Dendritic cell treated with granulocyte-macrophage colony-stimulating factor and Interleukin-4, amounts not matched to agents 40 ng/mL and 50 ng/mL, for 4 days (primary cell): ENCODE measurements around the gene LYZ.
A peak's percentile ranks its signal among the peaks of the same experiment; 100 is the strongest.

Source experiments
- H3K27ac Mint-ChIP-seq: one replicate; pipeline ENCODE4 v1.8.0; 2022; ENCODE audit warnings: mild to moderate bottlenecking, mixed read lengths
- H3K27me3 Mint-ChIP-seq: one replicate; pipeline ENCODE4 v1.8.0; 2022; ENCODE audit warnings: mild to moderate bottlenecking, mixed read lengths
- H3K36me3 Mint-ChIP-seq: one replicate; pipeline ENCODE4 v1.8.0; 2022; ENCODE audit warnings: low read depth, mixed read lengths
- H3K4me1 Mint-ChIP-seq: one replicate; pipeline ENCODE4 v1.8.0; 2022; ENCODE audit warnings: low read depth, mixed read lengths
- H3K4me3 Mint-ChIP-seq: one replicate; pipeline ENCODE4 v1.8.0; 2022; ENCODE audit warnings: mild to moderate bottlenecking, moderate library complexity, mixed read lengths
- H3K9me3 Mint-ChIP-seq: one replicate; pipeline ENCODE4 v1.8.0; 2022; ENCODE audit warnings: mixed read lengths
- intact Hi-C: fragments of 100-400 bp; cut with micrococcal nuclease; formaldehyde crosslinking; loops from one replicate; pipeline ENCODE4 v1.15.0; 2022

LYZ gene

DNA sequence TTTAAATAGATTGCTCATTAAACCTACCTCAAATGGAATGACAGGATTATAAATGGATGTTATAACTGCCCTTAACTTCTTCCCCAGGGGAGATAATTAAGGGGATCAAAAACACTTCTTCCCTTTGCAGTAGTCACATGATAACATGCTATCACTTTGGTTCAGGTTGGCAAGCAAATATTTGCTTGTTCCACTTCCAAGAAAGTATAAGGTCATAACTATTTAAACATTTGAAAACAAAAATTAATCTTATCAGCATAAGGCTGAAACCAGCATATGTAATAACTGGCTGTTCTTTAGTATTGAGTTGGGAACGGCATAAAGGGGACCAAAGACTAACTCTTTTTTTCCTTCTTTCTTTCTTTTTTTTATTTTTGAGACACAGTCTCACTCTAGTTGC lies 2.4 kb upstream of the LYZ start:
- intact Hi-C loops = no loop called here
- Mint-ChIP-seq H3K9me3 (no peaks in the 10 kb centered on the region), H3K36me3 (peaks cover 16% of the 10 kb centered on the region), H3K27ac (no peak overlapping the region), H3K4me1 (peaks cover 51% of the 10 kb centered on the region), H3K4me3 (no peak overlapping the region), H3K27me3 (no peaks in the 10 kb centered on the region)

DNA sequence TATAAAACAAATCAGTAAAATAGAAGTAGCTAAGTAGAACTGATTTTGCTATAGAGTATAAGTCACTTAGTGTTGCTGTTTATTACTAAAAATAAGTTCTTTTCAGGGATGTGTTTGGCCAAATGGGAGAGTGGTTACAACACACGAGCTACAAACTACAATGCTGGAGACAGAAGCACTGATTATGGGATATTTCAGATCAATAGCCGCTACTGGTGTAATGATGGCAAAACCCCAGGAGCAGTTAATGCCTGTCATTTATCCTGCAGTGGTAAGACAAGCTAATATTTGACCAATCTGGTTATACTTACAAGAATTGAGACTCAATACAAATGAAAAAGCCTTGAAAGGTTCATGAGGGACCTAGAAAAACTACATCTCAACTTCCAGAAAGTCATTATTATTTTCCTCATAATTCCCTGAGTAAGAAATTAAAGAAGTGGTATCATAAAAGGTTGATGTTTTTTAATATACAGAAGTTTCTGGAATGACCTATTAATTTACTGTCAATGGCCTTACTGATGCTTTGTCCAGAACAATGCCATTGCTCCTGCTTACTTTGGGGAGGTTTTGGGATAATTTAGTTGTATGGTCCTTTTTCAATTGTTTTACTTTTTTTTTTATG lies 1.9 kb downstream of the LYZ start:
- peaks cover 47% of the 10 kb centered on the region for H3K36me3 Mint-ChIP-seq
- intact Hi-C loops = no loop called here
- H3K4me1 Mint-ChIP-seq = peaks cover 22% of the 10 kb centered on the region
- H3K4me3 Mint-ChIP-seq = peak overlapping the region; percentile 73
- no peaks in the 10 kb centered on the region for H3K9me3 Mint-ChIP-seq
- no peak overlapping the region for H3K27ac Mint-ChIP-seq
- H3K27me3 Mint-ChIP-seq = no peaks in the 10 kb centered on the region

DNA sequence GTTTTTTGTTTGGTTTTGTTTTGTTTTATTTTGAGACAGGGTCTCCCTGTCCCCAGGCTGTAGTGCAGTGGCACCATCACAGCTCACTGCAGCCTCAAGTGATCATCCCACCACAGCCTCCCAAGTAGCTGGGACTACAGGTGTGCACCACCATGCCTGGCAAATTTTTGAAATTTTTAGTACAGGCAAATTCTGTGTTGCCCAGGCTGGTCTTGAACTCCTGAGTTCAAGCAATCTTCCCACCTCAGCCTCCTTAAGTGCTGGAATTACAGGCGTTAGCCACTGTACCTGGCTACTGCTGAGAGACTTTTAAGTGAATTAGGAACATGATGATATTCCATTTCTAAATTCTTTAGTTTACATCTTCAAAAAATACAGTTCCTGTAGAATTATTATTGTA lies 2.6 kb downstream of the LYZ start:
- Mint-ChIP-seq H3K27ac (no peak overlapping the region), H3K4me3 (peak overlapping the region; percentile 72), H3K4me1 (peaks cover 20% of the 10 kb centered on the region), H3K36me3 (peaks cover 47% of the 10 kb centered on the region), H3K27me3 (no peaks in the 10 kb centered on the region), H3K9me3 (no peaks in the 10 kb centered on the region)
- intact Hi-C loops = no loop called here

DNA sequence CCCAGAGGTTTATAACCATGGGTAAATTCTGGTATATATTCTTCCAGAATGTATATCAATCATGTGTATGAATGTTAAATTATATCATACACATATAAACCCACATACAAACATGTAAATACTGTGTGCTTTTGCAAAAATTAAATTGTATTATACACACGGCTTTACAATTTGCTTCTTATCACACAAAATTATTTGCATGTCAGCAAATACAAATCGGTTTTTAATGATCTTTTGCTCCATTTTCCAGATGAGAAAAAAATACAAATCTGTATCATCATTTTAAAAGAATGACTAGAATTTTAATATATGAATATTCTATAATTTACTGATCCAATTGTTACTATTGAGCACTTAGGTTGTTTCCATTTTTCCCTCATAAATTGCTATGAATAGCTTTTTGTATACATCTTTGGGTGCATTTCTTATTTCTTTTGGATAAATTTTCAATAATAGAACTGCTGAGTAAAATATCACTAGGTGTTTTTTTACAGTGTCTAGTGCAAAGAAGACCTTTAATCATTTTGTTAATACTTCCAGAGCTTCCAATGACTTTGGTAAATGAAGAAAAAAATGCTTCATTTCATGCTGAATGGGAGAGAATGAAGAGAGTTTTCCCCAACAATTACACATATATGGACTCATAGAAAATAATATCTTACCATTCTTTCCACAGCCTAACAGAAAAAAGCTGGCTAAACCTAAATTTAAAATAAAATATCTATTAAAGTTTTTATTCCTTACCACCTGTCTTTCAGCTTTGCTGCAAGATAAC lies 3.5 kb downstream of the LYZ start:
- Mint-ChIP-seq H3K27me3 (no peaks in the 10 kb centered on the region), H3K4me1 (peaks cover 18% of the 10 kb centered on the region), H3K27ac (no peak overlapping the region), H3K4me3 (peak overlapping the region; percentile 6), H3K36me3 (peaks cover 47% of the 10 kb centered on the region), H3K9me3 (no peaks in the 10 kb centered on the region)
- intact Hi-C loops = no loop called here

DNA sequence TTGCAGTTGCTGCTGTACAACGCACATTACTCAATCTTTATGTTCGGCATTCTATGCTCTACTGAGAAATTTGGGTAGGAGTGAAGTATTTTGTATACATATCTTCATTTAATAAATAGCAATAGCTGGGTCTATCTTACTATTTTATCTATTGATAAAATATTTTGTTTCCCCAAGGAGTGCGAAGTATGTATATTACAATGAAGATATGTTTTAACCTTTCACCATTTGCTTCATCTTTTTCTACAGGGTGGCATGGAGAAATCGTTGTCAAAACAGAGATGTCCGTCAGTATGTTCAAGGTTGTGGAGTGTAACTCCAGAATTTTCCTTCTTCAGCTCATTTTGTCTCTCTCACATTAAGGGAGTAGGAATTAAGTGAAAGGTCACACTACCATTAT lies 4.7 kb downstream of the LYZ start:
- no peak overlapping the region for H3K27ac Mint-ChIP-seq
- H3K9me3 Mint-ChIP-seq = no peaks in the 10 kb centered on the region
- peaks cover 25% of the 10 kb centered on the region for H3K4me1 Mint-ChIP-seq
- no peaks in the 10 kb centered on the region for H3K27me3 Mint-ChIP-seq
- intact Hi-C loops = no loop called here
- H3K4me3 Mint-ChIP-seq = no peak overlapping the region
- peaks cover 47% of the 10 kb centered on the region for H3K36me3 Mint-ChIP-seq

DNA sequence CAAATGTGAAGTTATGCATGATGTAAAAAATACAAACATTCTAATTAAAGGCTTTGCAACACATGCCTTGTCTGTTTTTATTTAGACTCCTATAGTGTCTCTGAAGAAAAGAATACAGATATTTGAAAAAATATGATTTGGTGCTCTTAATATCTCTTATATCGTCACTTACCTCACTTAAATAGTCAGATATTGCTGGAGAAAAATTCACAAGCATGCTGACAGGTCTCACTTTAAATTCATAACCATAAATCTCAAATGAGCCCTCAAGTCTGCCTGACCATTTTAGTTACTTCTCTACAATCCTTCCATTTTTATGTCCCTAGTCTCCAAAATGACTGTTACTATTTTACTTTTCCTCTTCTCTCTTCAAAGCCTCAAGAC lies 6.0 kb downstream of the LYZ start:
- Mint-ChIP-seq H3K9me3 (no peaks in the 10 kb centered on the region), H3K36me3 (peaks cover 41% of the 10 kb centered on the region), H3K4me1 (peaks cover 29% of the 10 kb centered on the region), H3K27me3 (no peaks in the 10 kb centered on the region), H3K27ac (peak overlapping the region; percentile 26), H3K4me3 (no peak overlapping the region)
- intact Hi-C loops = no loop called here

DNA sequence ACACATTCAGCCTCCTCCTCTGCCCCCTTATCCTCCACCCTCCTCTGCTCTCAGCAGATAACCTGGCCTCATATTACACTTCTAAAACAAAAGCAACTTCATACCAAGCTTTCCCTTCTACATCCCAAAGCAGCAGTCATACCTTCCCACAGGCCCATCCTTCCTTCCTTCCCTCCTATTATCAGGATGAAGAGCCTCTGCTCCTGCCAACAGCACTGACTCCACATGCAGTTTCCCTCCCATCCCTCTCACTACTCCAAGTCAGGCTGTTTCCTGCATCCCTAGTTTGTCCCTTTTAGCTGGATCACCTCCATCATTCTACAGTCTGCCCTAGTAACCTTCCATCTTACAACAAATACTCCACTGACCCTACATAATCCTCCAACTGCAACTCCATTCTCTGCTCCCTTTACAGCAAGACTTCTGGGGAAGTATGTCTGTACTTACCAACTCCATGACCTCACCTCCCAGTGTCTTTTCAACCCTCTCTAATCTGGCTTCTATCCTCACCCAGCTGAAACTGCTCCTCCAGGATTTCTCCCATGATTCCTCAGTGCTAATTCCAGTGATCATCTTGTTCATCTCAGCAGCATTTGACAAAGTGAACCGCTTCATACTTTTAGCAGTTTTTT lies 6.5 kb downstream of the LYZ start:
- no peaks in the 10 kb centered on the region for H3K9me3 Mint-ChIP-seq
- H3K36me3 Mint-ChIP-seq = peaks cover 41% of the 10 kb centered on the region
- peak overlapping the region; percentile 26 for H3K27ac Mint-ChIP-seq
- no peaks in the 10 kb centered on the region for H3K27me3 Mint-ChIP-seq
- H3K4me3 Mint-ChIP-seq = no peak overlapping the region
- H3K4me1 Mint-ChIP-seq = peaks cover 34% of the 10 kb centered on the region
- intact Hi-C loops = loop anchor here (5.0 kb wide), 1 partner anchor 218 kb away; no protein-coding TSS in a partner anchor

DNA sequence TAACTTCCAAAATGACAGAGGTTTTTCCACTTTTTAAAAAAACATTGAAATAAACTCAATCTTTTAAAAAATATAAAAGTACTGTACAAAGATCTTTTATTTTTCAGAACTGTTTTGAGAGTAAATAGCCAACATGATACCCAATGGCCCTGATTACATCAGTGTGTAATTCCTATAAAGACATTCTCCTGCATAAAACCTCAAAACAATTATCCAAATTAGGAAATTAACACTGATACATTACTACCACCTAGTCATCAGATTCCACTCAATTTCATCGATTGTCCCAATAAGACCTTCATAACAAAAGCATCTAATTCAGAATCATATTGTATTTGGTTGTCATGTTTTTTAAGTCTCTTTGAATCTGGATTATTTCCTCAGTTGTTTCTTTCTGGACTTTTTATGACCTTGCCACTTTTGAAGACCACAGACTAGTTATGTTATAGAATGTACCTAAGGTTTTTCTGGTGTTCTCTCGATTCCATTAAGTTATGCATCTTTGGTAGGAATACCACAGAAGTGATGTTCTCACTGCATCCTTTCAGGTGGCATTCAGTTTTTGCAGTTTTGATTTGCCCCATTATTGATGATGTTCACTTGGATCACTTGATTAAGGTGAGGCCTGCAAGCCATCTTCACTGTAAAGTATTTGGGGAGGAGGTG lies 7.3 kb downstream of the LYZ start:
- Mint-ChIP-seq H3K36me3 (peaks cover 34% of the 10 kb centered on the region), H3K27me3 (no peaks in the 10 kb centered on the region), H3K4me3 (no peak overlapping the region), H3K4me1 (peaks cover 34% of the 10 kb centered on the region), H3K27ac (no peak overlapping the region), H3K9me3 (no peaks in the 10 kb centered on the region)
- intact Hi-C loops = loop anchor here (2.0 to 5.0 kb wide), 2 partner anchors 65 to 217 kb away; no protein-coding TSS in a partner anchor

DNA sequence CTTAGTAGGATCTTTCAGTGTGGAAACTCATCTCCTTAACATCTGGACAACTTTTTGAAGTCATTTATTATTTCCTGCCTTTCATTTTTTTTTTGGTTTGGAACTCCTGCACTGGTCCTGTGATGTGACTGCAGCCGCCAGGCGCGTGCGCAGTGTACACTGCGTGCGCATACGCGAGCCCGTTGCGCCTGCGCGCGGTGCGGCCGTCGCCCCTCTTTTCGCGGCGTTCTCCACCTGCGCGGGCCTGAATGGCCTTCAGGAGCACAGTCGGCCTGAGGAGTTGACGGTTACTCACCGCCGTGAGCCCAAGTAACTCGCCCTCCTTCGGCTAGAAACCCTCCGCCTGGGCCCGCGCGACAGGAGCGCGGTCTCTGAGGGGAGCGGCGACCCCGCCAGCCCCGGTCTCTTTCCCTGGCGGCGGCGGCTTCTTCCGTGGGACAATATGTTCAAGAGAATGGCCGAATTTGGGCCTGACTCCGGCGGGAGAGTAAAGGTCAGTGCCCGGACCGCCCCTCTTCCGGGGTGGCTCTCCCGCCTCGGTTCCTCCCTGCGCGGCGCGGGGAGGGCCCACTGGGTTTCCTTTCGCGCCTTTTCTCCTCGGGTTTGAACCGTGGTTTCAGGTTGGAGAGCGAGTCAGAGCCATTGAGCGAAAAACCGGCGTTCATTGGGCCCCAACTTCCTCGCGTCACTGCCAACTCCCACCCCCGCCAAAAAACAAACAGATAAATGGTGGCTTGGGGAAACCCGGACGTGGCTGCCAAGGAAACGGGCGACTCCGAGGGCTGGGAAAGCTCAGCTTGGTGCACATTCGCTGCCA lies 11.6 kb downstream of the LYZ start, which contains the start of gene YEATS4:
Gene YEATS4, plus strand, starts transcription at position 213 of the 817 bp plus-strand sequence. Its CDS starts 230 bp downstream, at position 443.
- peaks cover 17% of the 10 kb centered on the region for H3K36me3 Mint-ChIP-seq
- H3K27ac Mint-ChIP-seq = peak within 1 kb of the TSS; percentile 87
- H3K4me3 Mint-ChIP-seq = peak within 1 kb of the TSS; percentile 78
- H3K9me3 Mint-ChIP-seq = no peaks in the 10 kb centered on the region
- intact Hi-C loops = loop anchor here (1.0 to 5.0 kb wide), 2 partner anchors 213 to 226 kb away; partner anchors contain the start of gene CCT2
- H3K27me3 Mint-ChIP-seq = no peaks in the 10 kb centered on the region
- H3K4me1 Mint-ChIP-seq = peaks cover 27% of the 10 kb centered on the region

DNA sequence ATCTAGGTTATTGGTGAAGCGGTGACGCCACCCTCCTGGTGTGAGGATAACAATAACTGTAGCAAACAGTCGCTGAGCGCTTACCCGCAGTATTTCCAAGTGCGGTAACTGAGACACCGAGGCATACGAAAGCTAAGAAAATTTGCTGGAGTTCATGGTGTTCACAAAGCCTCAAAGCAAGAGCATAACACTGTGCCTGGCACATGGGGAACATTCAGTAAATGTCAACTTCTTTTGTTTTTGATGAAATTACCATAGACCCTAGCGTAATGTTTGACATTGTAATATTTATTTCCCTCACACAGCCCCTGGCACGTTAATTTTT lies 12.1 kb downstream of the LYZ start:
- peaks cover 14% of the 10 kb centered on the region for H3K36me3 Mint-ChIP-seq
- no peaks in the 10 kb centered on the region for H3K27me3 Mint-ChIP-seq
- intact Hi-C loops = loop anchor here (1.0 kb wide), 1 partner anchor 225 kb away; the partner anchor contains the start of gene CCT2
- H3K4me3 Mint-ChIP-seq = peak overlapping the region; percentile 78
- H3K4me1 Mint-ChIP-seq = peaks cover 23% of the 10 kb centered on the region
- no peaks in the 10 kb centered on the region for H3K9me3 Mint-ChIP-seq
- peak overlapping the region; percentile 87 for H3K27ac Mint-ChIP-seq

DNA sequence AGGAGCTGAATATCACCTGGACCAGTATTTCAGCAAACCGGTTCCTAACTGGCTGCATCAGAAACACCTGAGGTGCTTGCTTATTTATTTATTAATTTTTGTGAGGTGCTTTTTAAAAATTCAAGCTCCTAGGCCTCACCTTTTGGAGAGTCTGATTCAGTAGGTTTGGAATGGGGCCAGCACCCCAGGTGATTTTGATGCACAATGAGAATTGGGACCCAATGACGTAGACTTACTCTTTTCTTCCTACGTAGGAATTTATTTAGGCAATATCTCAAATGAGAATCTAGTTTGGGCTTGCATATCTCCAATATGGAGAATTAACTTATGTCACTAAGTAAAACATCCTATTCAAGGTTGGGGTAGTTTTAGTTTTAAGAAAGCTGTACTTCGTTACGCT lies 18.6 kb downstream of the LYZ start:
- Mint-ChIP-seq H3K4me1 (no peaks in the 10 kb centered on the region), H3K36me3 (peaks cover 57% of the 10 kb centered on the region), H3K27ac (no peak overlapping the region), H3K9me3 (no peaks in the 10 kb centered on the region), H3K4me3 (no peak overlapping the region), H3K27me3 (no peaks in the 10 kb centered on the region)
- intact Hi-C loops = no loop called here

DNA sequence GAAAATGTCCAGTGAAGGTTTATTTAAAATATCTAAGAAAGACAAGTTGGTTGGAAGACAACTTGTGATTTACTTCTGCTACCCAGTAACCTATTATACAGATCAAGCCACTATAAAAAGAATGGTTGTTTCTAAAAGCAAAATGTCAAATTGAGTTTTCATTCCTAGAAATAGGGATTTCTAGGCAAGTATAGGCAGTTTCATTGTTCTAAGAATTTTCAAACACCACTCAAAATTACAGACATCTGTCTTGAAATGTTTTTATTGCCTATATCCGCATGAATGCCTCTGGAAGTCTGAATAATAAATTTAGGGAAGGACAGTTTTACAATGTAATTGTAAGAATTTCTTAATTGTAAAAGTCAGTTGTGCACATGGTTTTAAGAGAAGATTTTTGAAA lies 20.0 kb downstream of the LYZ start:
- H3K27ac Mint-ChIP-seq = no peak overlapping the region
- no peaks in the 10 kb centered on the region for H3K4me1 Mint-ChIP-seq
- H3K9me3 Mint-ChIP-seq = no peaks in the 10 kb centered on the region
- intact Hi-C loops = no loop called here
- peaks cover 71% of the 10 kb centered on the region for H3K36me3 Mint-ChIP-seq
- H3K27me3 Mint-ChIP-seq = no peaks in the 10 kb centered on the region
- no peak overlapping the region for H3K4me3 Mint-ChIP-seq

DNA sequence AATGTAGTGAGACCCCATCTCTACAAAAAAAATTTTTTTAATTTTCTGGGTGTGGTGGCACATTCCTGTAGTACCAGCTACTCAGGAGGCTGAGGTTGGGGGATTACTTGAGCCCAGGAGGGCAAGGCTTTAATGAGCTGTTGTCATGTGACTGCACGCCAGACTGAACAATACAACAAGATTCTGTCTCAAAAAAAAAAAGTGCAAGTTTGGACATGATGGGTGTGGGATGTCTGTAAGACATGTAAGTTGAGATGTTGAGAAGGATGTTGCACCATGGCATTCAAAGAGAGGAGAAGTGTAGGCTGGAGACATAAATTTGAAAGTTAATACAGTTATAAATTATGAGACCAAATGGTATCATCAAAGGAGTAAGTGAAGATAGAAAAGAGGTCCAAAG lies 34.9 kb downstream of the LYZ start:
- Mint-ChIP-seq H3K4me1 (no peaks in the 10 kb centered on the region), H3K9me3 (no peaks in the 10 kb centered on the region), H3K36me3 (peaks cover 53% of the 10 kb centered on the region), H3K27me3 (no peaks in the 10 kb centered on the region), H3K27ac (no peak overlapping the region), H3K4me3 (no peak overlapping the region)
- intact Hi-C loops = loop anchor here (10.0 kb wide), 1 partner anchor 82 kb away; no protein-coding TSS in a partner anchor
